ENCODE data around the gene HOXC9.

HOXC9 gene

DNA sequence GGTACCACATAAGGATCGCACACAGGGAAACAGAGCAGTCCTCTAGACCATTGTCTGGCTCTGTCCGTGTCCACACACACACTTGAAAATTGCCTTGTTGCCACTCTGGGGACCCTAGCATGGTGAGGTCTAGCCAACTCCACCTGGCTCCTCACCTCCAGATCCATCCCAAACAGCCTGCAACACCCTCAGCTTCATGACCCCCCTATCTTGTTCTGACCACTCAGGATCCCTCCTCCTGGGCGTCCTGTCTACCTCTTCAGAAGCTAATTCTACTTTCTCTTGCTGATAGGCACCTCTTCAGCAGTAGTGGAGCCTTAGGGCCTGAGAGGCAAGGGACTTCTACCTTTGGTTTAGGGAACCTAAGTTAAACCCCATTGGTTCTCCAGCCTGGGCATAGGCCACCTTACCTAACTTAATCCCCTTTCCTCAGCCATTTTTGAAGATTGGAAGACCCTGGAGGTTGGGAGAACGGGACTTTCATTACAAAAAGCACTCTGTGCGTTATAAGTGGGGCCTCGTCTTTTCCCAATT lies 32.2 kb downstream of the HOXC9 start:
- TF ChIP-seq, protein P1, sequence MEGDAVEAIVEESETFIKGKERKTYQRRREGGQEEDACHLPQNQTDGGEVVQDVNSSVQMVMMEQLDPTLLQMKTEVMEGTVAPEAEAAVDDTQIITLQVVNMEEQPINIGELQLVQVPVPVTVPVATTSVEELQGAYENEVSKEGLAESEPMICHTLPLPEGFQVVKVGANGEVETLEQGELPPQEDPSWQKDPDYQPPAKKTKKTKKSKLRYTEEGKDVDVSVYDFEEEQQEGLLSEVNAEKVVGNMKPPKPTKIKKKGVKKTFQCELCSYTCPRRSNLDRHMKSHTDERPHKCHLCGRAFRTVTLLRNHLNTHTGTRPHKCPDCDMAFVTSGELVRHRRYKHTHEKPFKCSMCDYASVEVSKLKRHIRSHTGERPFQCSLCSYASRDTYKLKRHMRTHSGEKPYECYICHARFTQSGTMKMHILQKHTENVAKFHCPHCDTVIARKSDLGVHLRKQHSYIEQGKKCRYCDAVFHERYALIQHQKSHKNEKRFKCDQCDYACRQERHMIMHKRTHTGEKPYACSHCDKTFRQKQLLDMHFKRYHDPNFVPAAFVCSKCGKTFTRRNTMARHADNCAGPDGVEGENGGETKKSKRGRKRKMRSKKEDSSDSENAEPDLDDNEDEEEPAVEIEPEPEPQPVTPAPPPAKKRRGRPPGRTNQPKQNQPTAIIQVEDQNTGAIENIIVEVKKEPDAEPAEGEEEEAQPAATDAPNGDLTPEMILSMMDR (IDR thresholded peaks at IDR 0.05): no peak

DNA sequence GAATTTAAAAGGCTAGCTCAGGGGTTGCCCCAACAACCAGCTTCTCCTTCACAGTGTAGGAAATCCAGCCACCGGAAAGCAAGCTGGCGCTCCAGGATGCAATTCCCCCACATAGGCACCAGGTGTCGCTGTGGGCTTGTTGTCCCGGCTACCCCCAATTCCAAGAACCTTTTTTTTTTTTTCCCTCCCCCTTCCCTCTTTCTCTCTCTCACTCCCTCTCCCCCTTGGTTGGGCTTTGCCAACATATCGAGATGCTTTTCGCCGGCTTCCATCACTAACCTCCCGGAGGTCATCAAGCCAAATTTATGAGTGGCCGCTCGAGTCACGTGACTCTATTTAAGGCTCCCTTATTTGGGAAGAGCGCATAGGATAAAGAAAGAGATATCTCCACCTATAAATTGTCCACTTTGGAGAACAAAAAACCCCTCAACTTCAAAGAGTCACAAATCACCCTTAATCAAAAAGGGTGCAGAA lies 32.7 kb downstream of the HOXC9 start, which contains the start of gene HOXC5:
Gene HOXC5 (plus strand): TSS at position 424 of the 474 bp plus-strand sequence. CDS start 73 bp downstream, outside the sequence.
- TF ChIP-seq, protein P1 (IDR thresholded peaks at IDR 0.05): peak; percentile 96

DNA sequence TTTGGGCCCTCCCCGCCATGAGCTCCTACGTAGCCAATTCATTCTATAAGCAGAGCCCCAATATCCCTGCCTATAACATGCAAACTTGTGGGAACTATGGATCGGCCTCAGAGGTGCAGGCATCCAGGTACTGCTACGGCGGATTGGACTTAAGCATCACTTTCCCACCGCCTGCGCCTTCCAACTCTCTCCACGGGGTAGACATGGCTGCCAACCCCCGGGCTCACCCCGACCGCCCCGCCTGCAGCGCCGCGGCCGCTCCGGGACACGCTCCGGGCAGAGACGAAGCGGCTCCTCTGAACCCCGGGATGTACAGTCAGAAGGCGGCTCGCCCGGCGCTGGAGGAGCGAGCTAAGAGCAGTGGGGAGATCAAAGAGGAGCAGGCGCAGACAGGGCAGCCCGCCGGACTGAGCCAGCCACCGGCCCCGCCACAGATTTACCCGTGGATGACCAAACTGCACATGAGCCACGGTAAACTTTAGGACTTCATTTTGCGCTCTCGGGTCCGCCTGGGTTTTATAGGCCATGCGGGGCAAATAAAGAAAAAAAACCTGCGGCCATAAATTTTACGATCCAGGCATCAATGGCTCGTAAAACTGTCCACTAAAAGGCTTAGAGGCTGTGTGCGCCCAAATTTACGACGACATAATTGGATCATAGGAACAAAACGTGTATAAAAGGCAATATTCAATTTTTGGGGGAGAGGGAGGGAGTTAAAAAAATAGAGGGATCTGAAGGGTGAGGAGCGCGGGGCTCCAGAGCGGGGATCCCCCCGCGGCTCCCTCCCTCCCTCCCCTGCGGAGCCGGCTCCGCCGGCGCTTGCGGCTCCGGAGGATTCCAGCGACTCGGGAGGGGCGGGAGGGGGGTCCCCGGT lies 33.4 kb downstream of the HOXC9 start:
- TF ChIP-seq, protein P1 (IDR thresholded peaks at IDR 0.05): no peak

DNA sequence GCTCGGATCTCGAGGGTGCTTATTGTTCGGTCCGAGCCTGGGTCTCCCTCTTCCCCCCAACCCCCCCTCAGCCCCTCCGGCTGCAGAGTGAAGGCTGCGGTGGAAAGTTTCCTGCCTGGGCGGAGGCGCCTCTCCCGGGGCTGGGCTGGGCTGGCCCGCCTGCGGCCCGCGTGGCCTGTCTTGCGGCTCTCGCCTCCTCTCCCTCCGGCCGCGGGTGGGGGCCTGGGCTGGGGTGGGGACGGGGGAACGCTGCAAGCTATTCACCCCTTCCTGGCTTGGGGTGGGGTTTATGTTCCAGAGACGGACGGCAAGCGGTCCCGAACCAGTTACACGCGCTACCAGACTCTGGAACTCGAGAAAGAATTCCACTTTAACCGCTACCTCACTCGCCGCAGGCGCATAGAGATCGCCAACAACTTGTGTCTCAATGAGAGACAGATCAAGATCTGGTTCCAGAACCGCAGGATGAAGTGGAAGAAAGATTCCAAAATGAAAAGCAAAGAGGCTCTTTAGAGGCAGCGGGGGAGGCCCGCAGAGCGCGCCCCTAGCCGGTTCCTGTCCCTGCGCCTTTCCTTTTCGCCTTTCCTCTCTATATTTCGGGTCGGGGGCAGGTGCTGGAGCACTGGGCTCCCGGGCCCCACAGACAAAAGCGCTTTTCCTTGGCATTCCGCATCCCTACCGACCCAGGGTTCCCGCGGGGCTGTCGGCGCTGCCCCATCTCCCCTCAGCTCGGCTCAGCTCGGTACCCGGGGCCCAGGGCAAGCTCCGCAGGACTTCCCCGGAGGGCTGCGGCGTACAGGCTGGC lies 34.2 kb downstream of the HOXC9 start:
- TF ChIP-seq, protein P1 (IDR thresholded peaks at IDR 0.05): no peak

DNA sequence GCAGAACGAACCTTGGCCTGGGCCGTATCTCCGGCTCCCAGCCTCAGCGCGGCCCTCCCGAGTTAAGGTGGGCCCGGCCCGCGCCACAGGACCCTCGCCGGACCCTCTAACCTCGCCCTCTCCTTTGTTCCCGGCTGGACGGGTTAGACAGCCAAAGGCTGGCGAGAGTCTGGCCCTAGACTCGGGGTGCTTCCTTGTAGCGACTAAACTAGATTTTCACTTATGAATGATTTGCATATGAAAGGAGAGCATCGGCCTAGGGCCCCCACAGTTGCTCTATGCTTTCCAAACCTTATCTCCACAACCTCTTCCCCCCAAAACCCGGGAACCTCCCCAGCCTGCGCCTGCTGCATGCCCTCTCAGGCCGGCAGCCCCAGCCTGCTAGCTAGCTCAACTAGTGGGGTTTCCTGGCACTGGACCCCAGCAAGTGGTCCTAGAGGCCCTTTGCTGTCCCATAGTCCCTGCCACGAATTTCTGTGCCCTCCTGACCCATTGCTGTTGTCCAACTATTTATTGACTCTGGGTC lies 34.9 kb downstream of the HOXC9 start:
- TF ChIP-seq, protein P1 (IDR thresholded peaks at IDR 0.05): no peak

DNA sequence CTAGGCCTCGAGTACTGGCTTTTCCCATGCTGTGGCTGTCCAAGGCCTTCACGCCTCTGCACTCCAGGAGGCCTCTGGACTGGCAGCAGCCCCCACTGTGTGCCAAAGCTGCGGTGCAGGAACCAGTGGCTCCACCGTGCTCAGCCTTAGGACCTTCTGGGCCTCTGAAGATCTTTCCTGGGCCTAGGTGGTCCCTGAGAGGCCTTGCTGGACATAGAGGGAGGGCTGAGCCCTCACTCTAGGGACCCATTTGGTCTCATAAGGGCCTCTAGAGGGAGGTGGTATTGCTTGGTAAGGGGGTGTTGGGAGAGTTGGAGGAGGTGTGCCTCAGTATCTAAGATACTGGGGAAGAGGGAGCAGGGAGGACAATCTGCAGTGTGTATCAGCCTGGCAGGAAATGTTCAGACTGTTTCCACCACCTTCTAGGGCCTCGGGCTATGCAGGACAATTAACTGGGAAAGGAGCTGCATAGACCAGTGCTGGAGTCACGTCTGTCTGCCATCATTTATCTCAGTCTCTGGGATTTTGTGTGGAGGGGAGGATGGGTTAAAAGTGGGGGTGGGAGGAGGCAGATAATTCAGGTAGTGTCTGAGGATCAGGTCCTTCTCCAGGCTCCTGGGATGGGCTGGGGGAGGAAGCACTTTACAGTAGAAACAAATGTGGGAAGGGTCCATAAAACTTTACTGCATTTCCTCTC lies 35.8 kb downstream of the HOXC9 start:
- TF ChIP-seq, protein P1 (IDR thresholded peaks at IDR 0.05): no peak
